Measurements from ENCODE around the gene KCTD6. TPM values are rescaled to one million over a fixed set of nuclear protein-coding genes. Genes with fewer than 3 reads are reported as not detected.

Gene KCTD6
- total and polyA plus RNA-seq, 2 of the 8 experiments (the other 6 are each of a cell fraction or from before 2014, with no cell fraction given) = 17.4 to 21.4 TPM

DNA sequence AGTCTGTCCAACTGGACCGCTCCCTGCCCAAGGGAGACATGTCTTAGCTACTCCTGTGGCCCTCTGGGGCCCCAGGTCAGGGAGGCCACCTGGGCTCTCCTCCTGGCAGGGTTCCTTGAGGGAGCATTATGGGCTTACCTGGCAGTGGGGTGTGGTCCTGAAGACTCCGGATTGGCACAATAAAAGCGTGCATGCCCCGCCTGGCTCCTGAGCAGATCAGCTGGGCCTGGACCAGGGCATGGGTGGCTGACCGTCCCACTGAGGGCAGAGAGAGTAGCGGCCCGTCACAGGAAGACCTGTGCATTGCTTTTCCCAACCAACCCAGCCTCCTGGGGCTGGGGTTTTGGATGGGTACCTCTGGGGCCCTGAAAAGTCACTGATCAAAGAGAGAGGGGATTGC is 39.7 kb downstream of the KCTD6 start:
- Histone ChIP-seq H3K79me1 (ENCODE audit: low read depth, low read length) (no peaks in the 10 kb centered on the region), H3K18ac (ENCODE audit: extremely low read depth, low read length) (no peak overlapping the region)
- 93% methylated on average over 7 of the region's 7 CpGs; no CpG with 5 or more reads in 1 of the 2 experiments for WGBS, 2 experiments (ENCODE audit: extremely low coverage in 1 of 2, insufficient coverage in 1 of 2, insufficient read length in 1 of 2, insufficient replicate concordance in 2 of 2, low coverage in 1 of 2, low lambda C conversion rate in 2 of 2, missing lambda C conversion rate in 1 of 2)
- TF ChIP-seq MAFK (IDR thresholded peaks at IDR 0.05; ENCODE audit: low read depth, low read length) (no peak), CTBP2 (IDR thresholded peaks at IDR 0.05; ENCODE audit: borderline replicate concordance, insufficient read depth, insufficient read length, low read length) (no peak), GTF2F1 (IDR thresholded peaks at IDR 0.05; ENCODE audit: borderline replicate concordance, low read depth, low read length) (no peak), KDM1A (IDR thresholded peaks at IDR 0.05; ENCODE audit: borderline replicate concordance, low read length) (no peak), RNF2 (IDR thresholded peaks at IDR 0.05; ENCODE audit: borderline replicate concordance, low read depth, low read length, missing control alignments, poor library complexity, severe bottlenecking) (no peak), TAF7 (optimal IDR thresholded peaks at IDR 0.05; ENCODE audit: borderline replicate concordance, low read depth, low read length) (no peak), BACH1 (IDR thresholded peaks at IDR 0.05; ENCODE audit: low read length) (no peak), CREB1 (IDR thresholded peaks at IDR 0.05) (no peak), HDAC2 (IDR thresholded peaks at IDR 0.05; ENCODE audit: borderline replicate concordance in 1 of 2, low read depth in 2 of 2, low read length in 2 of 2) (no peak), BCL11A (IDR thresholded peaks at IDR 0.05; ENCODE audit: low read depth in 2 of 2, low read length in 2 of 2) (no peak), ASH2L (IDR thresholded peaks at IDR 0.05; ENCODE audit: low read length) (no peak)
- TF ChIP-seq, protein P1, sequence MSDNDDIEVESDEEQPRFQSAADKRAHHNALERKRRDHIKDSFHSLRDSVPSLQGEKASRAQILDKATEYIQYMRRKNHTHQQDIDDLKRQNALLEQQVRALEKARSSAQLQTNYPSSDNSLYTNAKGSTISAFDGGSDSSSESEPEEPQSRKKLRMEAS (IDR thresholded peaks at IDR 0.05) = no peak
- TF ChIP-seq, protein P2, sequence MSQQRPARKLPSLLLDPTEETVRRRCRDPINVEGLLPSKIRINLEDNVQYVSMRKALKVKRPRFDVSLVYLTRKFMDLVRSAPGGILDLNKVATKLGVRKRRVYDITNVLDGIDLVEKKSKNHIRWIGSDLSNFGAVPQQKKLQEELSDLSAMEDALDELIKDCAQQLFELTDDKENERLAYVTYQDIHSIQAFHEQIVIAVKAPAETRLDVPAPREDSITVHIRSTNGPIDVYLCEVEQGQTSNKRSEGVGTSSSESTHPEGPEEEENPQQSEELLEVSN (IDR thresholded peaks at IDR 0.05) = no peak

More for the DNA sequence above, 39.7 kb downstream of the KCTD6 start:
- H2AFZ ChIP-seq (ENCODE audit: low read length) = no peak overlapping the region
- no peak overlapping the region for H3K27ac ChIP-seq (ENCODE audit: low read depth, low read length)
- no peak for FAIRE-seq
- H3K4ac ChIP-seq (replicated peaks; ENCODE audit: insufficient read length, low read depth, low read length) = no peak overlapping the region
- 0 out of 2 replicates have a peak overlapping the region, but pooled peaks have one; percentile 39 for H2BK12ac ChIP-seq (ENCODE audit: low read depth, low read length)
- no peak overlapping the region for H3K23ac ChIP-seq (ENCODE audit: insufficient read length)
- no peak overlapping the region for H4K5ac ChIP-seq (ENCODE audit: insufficient read length, low read depth, low read length)
- no peak overlapping the region; the same call in 1 of the 2 replicates for H2BK15ac ChIP-seq (ENCODE audit: low read length)
- no peak overlapping the region; the same call in 1 of the 2 replicates for H2BK20ac ChIP-seq (ENCODE audit: low read length)
- H4K20me1 ChIP-seq (replicated peaks in 1 of 2; ENCODE audit: control insufficient read depth in 1 of 2, insufficient read depth in 2 of 2, low read length in 2 of 2) = no peaks in the 10 kb centered on the region
- no peaks in the 10 kb centered on the region for H3K27me3 ChIP-seq (replicated peaks in 1 of 4; ENCODE audit: control insufficient read depth in 3 of 4, extremely low read depth in 1 of 4, insufficient read depth in 3 of 4, low read length in 3 of 4)
- H3K4me3 ChIP-seq (ENCODE audit: extremely low read depth in 1 of 4, insufficient read depth in 2 of 4, low read depth in 3 of 4, low read length in 4 of 4) = no peak overlapping the region
- no peak overlapping the region for H3K4me2 ChIP-seq (ENCODE audit: insufficient read depth in 1 of 2, low read depth in 2 of 2, low read length in 2 of 2)
- H3K79me2 ChIP-seq (ENCODE audit: control insufficient read depth in 1 of 2, insufficient read depth in 2 of 2, low read length in 2 of 2) = no peaks in the 10 kb centered on the region
- no peak overlapping the region for H3K14ac ChIP-seq (ENCODE audit: insufficient read length)
- H3K9me3 ChIP-seq (ENCODE audit: insufficient read depth in 2 of 2, low read depth in 1 of 2, low read length in 1 of 2) = no peaks in the 10 kb centered on the region
- H3K4me1 ChIP-seq (replicated peaks in 1 of 4; ENCODE audit: control insufficient read depth in 3 of 4, insufficient read depth in 4 of 4, low read length in 3 of 4) = peaks cover under 1 to 3% (median 3%) of the 10 kb centered on the region in 4 experiments; a peak in 6 of 7 replicates
- no peak overlapping the region for H2BK120ac ChIP-seq (replicated peaks; ENCODE audit: low read depth, low read length)
- H3K36me3 ChIP-seq (ENCODE audit: control insufficient read depth in 2 of 4, insufficient read depth in 4 of 4, low read length in 3 of 4) = no peaks in the 10 kb centered on the region
- no peak overlapping the region for H3K56ac ChIP-seq (replicated peaks; ENCODE audit: insufficient read length, low read depth, low read length)
- POLR2A ChIA-PET (ENCODE audit: partially characterized antibody) = no interaction called here
- DNase-seq (ENCODE audit: low read depth in 1 of 2, low spot score in 2 of 2) = no peak
- H3K23me2 ChIP-seq (ENCODE audit: low read depth, low read length) = no peaks in the 10 kb centered on the region
- no peak overlapping the region for H2AK5ac ChIP-seq (ENCODE audit: low read depth, low read length)
- no peak overlapping the region for H4K8ac ChIP-seq (ENCODE audit: extremely low read depth, insufficient read depth, low read length)
- H4K91ac ChIP-seq (replicated peaks; ENCODE audit: insufficient read length, low read length) = no peak overlapping the region
- no peak overlapping the region for H3K9ac ChIP-seq (replicated peaks in 1 of 4; ENCODE audit: extremely low read depth in 1 of 4, low read depth in 3 of 4, low read length in 3 of 4)
- CTCF ChIA-PET (ENCODE audit: partially characterized antibody) = interaction anchor here (0.7 to 7.2 kb wide), 29 partner anchors 9 to 980 kb away, joined by 3 to 68 read pairs (median 4); partner anchors contain the start of gene KCTD6
- H2BK5ac ChIP-seq (ENCODE audit: low read depth, low read length) = no peak overlapping the region
